Bronchial epithelial cell (primary cell): ENCODE results near the gene RHOC. TPM values are rescaled to one million over a fixed set of nuclear protein-coding genes. Genes with fewer than 3 reads are reported as not detected.

Experiments
- DNase-seq: peaks from one replicate; pipeline ENCODE4 v3.0.0-alpha.2; 2010; ENCODE audit warnings: low read depth
- FAIRE-seq: peaks from 2 replicates; lab custom pipeline; 2011; peaks lifted over from hg19 to GRCh38; lab: Jason Lieb, UNC
- H3K27me3 ChIP-seq: 2 replicates; pipeline ENCODE4 v1.5.1; 2011; ENCODE audit warnings: low read length; ENCODE audit not compliant: control insufficient read depth, insufficient read depth
- H3K36me3 ChIP-seq: 2 replicates; pipeline ENCODE4 v1.5.1; 2011; ENCODE audit warnings: low read length; ENCODE audit not compliant: control insufficient read depth, insufficient read depth
- H3K4me3 ChIP-seq: 2 replicates; pipeline ENCODE4 v1.5.1; 2011; ENCODE audit warnings: mild to moderate bottlenecking, low read depth, low read length, control low read depth
- CTCF ChIP-seq: IDR thresholded peaks from 2 replicates; pipeline ENCODE4 v1.5.1; 2011; ENCODE audit warnings: mild to moderate bottlenecking, moderate library complexity, low read length, control low read depth, inconsistent platforms; ENCODE audit not compliant: insufficient read depth, severe bottlenecking
- total RNA-seq: library from RNA; depleted of rRNA; stranded (reverse); fragments of >200 nt; gene quantifications from 2 replicates; pipeline ENCODE4 v1.2.1, GENCODE V29; 2014

RHOC gene
- total RNA-seq, 1 donor from 2014 or later: 469 TPM

- Histone ChIP-seq H3K4me3 (peak overlapping the region; percentile 87), H3K36me3 (peaks cover 1% of the 10 kb centered on the region), H3K27me3 (no peaks in the 10 kb centered on the region)
- TF ChIP-seq CTCF: peak; percentile 1
- no peak for FAIRE-seq
- DNase-seq: no peak
Measured at GRCh38 chr1:112674986-112675727, 31.8 kb downstream of the RHOC start.

- H3K36me3 ChIP-seq: peaks cover 6% of the 10 kb centered on the region
- TF ChIP-seq CTCF: no peak
- peak within 1 kb of the TSS; percentile 87 for H3K4me3 ChIP-seq
- no peaks in the 10 kb centered on the region for H3K27me3 ChIP-seq
- FAIRE-seq: no peak
- DNase-seq: peak; percentile 73
Measured at GRCh38 chr1:112674440-112674985, 32.4 kb downstream of the RHOC start, which contains the start of gene MOV10. TSS of gene MOV10 (plus strand) at chr1:112674659. CDS start at chr1:112674913, 254 bp downstream.

- FAIRE-seq: no peak
Measured at GRCh38 chr1:112673592-112674439, 33.1 kb downstream of the RHOC start.

GRCh38 chr1:112672842-112673241 is 34.1 kb downstream of the RHOC start:
- DNase-seq: no peak
- Histone ChIP-seq H3K27me3 (no peaks in the 10 kb centered on the region), H3K4me3 (no peak overlapping the region), H3K36me3 (peaks cover 6% of the 10 kb centered on the region)
- no peak for TF ChIP-seq CTCF
- FAIRE-seq: no peak

More at GRCh38 chr1:112673592-112674439, 33.1 kb downstream of the RHOC start:
- H3K4me3 ChIP-seq: peak overlapping the region; percentile 87
- DNase-seq: peak; percentile 60
- peak; percentile 57 for TF ChIP-seq CTCF
- peaks cover 6% of the 10 kb centered on the region for H3K36me3 ChIP-seq
- H3K27me3 ChIP-seq: no peaks in the 10 kb centered on the region

GRCh38 chr1:112672009-112672408 is 34.9 kb downstream of the RHOC start:
- Histone ChIP-seq H3K27me3 (no peaks in the 10 kb centered on the region), H3K36me3 (peaks cover 9% of the 10 kb centered on the region), H3K4me3 (no peak overlapping the region)
- no peak for TF ChIP-seq CTCF
- FAIRE-seq: no peak
- DNase-seq: no peak
